ENCODE results near the gene KCNE3. TPM values are rescaled to one million over a fixed set of nuclear protein-coding genes. Genes with fewer than 3 reads are reported as not detected.
A peak's percentile ranks its signal among the peaks of the same experiment; 100 is the strongest.

The KCNE3 gene
- total RNA-seq, result 10 to 100 TPM in 3 of 5 donors, 1 to 10 TPM in 2; 3.6 to 35.1 (median 11.7) TPM
- 10 to 100 TPM in 1 of 3 donors, 1 to 10 TPM in 2; 5.8 to 14.4 (median 9.5) TPM for polyA plus RNA-seq
- long read RNA-seq, donor 1, partial matches to known transcripts, result 0 of 2 reads
- long read RNA-seq, donor 1, other reads (novel, unspliced or antisense), result 0 of 2 reads
- long read RNA-seq, donor 2, transcript KCNE3-201 (3 exons, 3,143 nt), result major isoform, 6 of 6 reads
- long read RNA-seq, donor 2, partial matches to known transcripts, result 0 of 6 reads
- long read RNA-seq, donor 2, other reads (novel, unspliced or antisense), result 0 of 6 reads
- long read RNA-seq, donor 3, partial matches to known transcripts, result 0 of 5 reads
- long read RNA-seq, donor 3, other reads (novel, unspliced or antisense), result 0 of 5 reads
- long read RNA-seq, donor 4, result 0 reads
- long read RNA-seq, donor 5, partial matches to known transcripts, result 0 of 1 reads
- long read RNA-seq, donor 5, other reads (novel, unspliced or antisense), result 0 of 1 reads
- long read RNA-seq, donor 6, transcript KCNE3-201 (3 exons, 3,143 nt), result major isoform, 8 of 10 reads
- long read RNA-seq, donor 6, partial matches to known transcripts, result 0 of 10 reads
- long read RNA-seq, donor 6, other reads (novel, unspliced or antisense), result 0 of 10 reads
- long read RNA-seq, donor 7, transcript KCNE3-201 (3 exons, 3,143 nt), result major isoform, 8 of 9 reads
- long read RNA-seq, donor 7, partial matches to known transcripts, result 0 of 9 reads
- long read RNA-seq, donor 7, other reads (novel, unspliced or antisense), result 0 of 9 reads
- long read RNA-seq, donor 8, partial matches to known transcripts, result 0 of 4 reads
- long read RNA-seq, donor 8, other reads (novel, unspliced or antisense), result 0 of 4 reads
- long read RNA-seq, donor 9, partial matches to known transcripts, result 0 of 1 reads
- long read RNA-seq, donor 9, other reads (novel, unspliced or antisense), result 0 of 1 reads
- long read RNA-seq, donor 10, transcript KCNE3-201 (3 exons, 3,143 nt), result major isoform, 7 of 9 reads
- long read RNA-seq, donor 10, partial matches to known transcripts, result 0 of 9 reads
- long read RNA-seq, donor 10, other reads (novel, unspliced or antisense), result 0 of 9 reads

DNA sequence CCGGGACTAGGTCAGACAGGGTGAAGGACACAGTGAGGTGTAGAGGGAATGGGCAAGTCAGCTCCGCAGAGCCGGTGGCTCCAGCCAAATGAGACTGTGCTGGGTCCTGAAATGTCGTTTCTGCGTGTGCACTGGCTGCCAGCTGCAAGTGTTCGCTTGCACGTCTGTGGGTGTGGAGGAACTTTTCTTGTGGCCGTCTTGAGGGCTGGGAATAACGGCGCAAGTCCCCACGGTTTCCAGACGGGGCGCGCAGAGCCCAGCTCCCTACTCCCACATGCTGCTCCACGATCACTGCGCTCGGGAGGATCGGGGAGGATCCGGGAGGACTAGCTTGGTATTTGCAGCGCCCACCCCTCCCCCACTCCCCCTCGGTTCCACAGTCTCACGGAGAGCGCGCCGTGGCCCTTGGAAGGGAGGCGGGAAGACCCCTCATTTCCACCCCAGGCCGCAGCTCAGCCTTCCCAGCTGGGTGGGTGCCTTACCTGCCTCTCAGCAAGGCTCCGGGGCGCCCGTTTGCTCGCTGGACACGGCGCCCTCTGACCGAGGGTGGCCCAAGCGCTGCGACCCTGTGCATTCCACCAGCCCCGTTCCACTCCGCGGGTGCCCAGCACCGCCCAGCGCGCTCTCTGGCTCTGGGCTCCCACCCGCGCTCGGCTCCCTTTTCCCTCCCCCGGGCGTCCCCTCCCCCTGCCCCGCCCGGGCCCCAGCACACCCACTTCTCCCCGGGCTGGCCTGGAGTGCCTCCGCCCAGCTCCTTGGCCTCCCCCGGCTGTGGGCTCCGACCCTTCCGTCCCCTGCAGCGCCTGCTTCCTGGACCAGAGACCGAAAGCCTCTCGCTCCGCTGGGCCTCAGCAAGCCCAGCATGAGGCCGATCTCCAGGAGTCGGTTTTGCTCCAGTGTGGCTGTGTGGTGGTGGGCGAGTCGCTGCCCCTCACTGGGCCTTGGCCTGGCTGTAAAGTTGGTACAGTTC is at the start of gene KCNE3:
Gene KCNE3, minus strand, starts transcription at position 634 of the 970 bp plus-strand sequence. CDS start 9,986 bp downstream, outside the sequence.
- H3K9me3 ChIP-seq, result no peaks in the 10 kb centered on the region
- WGBS, 5 donors, result 4 to 11% (median 6%) methylated on average over 33 to 62 of the region's 62 CpGs
- no peaks in the 10 kb centered on the region for H3K27me3 ChIP-seq
- H3K4me1 ChIP-seq, result peaks cover 17 to 69% (median 46%) of the 10 kb centered on the region in 4 donors
- intact Hi-C loops (cut with DNase I; ENCODE audit: low total_unique reads), result no loop called here
- H3K36me3 ChIP-seq, result peaks cover 0 to 4% (median 0%) of the 10 kb centered on the region in 4 donors
- DNase-seq, result peak; percentile 57 to 76
- H3K27ac ChIP-seq, result peak within 1 kb of the TSS; percentile 37 to 90 (median 78)
- peak within 1 kb of the TSS; percentile 61 to 76 (median 64) for H3K4me3 ChIP-seq
- TF ChIP-seq POLR2AphosphoS5 (IDR thresholded peaks at IDR 0.05) (no peak), EP300 (IDR thresholded peaks at IDR 0.05) (no peak), POLR2A (IDR thresholded peaks at IDR 0.05) (no peak)
- TF ChIP-seq, protein P1, sequence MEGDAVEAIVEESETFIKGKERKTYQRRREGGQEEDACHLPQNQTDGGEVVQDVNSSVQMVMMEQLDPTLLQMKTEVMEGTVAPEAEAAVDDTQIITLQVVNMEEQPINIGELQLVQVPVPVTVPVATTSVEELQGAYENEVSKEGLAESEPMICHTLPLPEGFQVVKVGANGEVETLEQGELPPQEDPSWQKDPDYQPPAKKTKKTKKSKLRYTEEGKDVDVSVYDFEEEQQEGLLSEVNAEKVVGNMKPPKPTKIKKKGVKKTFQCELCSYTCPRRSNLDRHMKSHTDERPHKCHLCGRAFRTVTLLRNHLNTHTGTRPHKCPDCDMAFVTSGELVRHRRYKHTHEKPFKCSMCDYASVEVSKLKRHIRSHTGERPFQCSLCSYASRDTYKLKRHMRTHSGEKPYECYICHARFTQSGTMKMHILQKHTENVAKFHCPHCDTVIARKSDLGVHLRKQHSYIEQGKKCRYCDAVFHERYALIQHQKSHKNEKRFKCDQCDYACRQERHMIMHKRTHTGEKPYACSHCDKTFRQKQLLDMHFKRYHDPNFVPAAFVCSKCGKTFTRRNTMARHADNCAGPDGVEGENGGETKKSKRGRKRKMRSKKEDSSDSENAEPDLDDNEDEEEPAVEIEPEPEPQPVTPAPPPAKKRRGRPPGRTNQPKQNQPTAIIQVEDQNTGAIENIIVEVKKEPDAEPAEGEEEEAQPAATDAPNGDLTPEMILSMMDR (IDR thresholded peaks at IDR 0.05), result no peak

DNA sequence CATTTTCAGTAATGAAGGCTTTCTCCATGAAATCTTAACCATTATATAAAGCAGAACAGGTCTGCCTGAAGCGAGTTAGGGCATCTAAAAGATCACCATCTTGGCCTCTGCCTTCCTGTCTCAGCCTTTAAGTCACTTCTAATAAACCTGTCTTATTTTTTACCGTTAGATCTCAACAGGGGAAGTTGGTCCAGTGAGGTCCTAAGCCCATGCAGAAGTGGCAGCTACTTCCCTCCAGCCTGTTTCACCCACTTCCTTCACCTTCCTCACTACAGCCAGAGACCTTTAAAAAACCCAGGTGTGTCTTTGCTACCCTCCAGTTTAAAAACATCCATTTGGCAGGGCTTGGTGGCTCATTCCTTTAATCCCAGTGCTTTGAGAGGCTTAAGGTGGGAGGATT is 40.2 kb upstream of the KCNE3 start:
- peaks cover 0 to 4% (median 2%) of the 10 kb centered on the region in 4 donors for H3K9me3 ChIP-seq
- TF ChIP-seq, protein P1 (IDR thresholded peaks at IDR 0.05), result no peak
- TF ChIP-seq POLR2AphosphoS5 (IDR thresholded peaks at IDR 0.05) (no peak), POLR2A (IDR thresholded peaks at IDR 0.05) (no peak), EP300 (IDR thresholded peaks at IDR 0.05) (no peak)
- H3K27ac ChIP-seq, result no peak overlapping the region
- no peaks in the 10 kb centered on the region for H3K36me3 ChIP-seq
- no peak overlapping the region for H3K4me3 ChIP-seq
- no peak for DNase-seq
- no peaks in the 10 kb centered on the region for H3K4me1 ChIP-seq
- no peaks in the 10 kb centered on the region for H3K27me3 ChIP-seq
- intact Hi-C loops (cut with DNase I; ENCODE audit: low total_unique reads), result no loop called here
- WGBS, 5 donors, result 73 to 89% (median 81%) methylated on average over 2 of the region's 2 CpGs

DNA sequence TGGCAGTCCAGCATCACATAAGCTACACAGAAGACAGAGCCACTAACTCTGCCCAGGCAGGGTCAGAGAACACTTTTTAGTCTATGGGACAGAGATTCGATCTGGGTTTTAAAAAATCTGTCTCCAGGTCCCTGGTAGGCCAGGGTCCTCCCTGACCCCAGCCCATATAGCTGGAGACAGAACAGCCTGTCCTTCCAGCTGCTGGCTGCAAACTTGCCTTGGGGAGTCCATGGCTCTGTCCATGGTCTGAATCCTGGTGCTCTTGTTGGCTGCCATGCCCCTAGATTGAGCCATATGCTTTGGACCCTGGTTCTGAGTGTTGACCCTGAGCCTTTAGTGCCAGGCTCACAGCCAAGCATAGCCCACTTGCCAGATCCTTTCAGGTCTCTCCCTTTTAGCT is 39.5 kb upstream of the KCNE3 start:
- TF ChIP-seq POLR2A (IDR thresholded peaks at IDR 0.05), result no peak
- TF ChIP-seq EP300 (IDR thresholded peaks at IDR 0.05), result no peak
- TF ChIP-seq, protein P1 (IDR thresholded peaks at IDR 0.05), result no peak
- TF ChIP-seq POLR2AphosphoS5 (IDR thresholded peaks at IDR 0.05), result no peak
- Histone ChIP-seq H3K4me1 (no peaks in the 10 kb centered on the region), H3K4me3 (no peak overlapping the region), H3K36me3 (no peaks in the 10 kb centered on the region), H3K9me3 (peaks cover 0 to 9% (median 4%) of the 10 kb centered on the region in 4 donors), H3K27me3 (no peaks in the 10 kb centered on the region), H3K27ac (no peak overlapping the region)
- 63 to 96% (median 83%) methylated on average over 1 of the region's 1 CpG for WGBS, 5 donors
- intact Hi-C loops (cut with DNase I; ENCODE audit: low total_unique reads), result no loop called here
- DNase-seq, result no peak
